ENCODE measurements around the gene CRYGS.
A peak's percentile ranks its signal among the peaks of the same experiment; 100 is the strongest.

CRYGS gene

DNA sequence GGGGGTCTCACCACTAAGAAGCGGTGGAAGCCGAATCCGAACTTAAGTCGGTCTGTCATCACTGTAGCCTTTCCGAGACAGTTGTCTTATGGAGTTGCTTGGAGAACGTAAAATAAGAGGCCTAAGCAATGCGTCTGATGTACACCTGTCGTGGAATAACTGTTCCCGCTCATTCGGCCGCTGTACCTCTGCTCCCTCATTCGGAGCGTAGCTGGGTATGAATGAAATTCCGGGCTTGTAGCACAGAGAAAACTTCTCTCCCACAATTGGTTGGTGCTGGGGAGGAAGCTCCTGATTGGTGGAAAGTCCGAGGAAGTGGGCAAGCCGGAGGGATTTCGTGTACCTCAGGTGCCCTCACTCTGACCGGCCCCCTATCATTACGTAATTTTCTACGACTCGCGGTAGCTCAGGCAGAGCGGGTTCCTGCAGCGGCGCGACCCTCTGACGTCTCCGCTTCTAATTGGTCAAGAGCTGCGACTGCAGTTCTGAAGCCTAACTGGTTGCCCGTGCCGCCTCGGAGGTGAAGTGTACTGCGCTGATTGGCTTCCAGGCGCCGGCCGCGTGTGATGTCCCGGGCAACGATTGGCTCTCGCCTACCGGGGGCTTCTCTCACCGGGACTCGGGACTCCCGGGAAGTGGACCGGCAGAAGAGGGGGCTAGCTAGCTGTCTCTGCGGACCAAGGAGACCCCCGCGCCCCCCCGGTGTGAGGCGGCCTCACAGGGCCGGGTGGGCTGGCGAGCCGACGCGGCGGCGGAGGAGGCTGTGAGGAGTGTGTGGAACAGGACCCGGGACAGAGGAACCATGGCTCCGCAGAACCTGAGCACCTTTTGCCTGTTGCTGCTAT is 26.1 kb upstream of the CRYGS start, which contains the start of gene DNAJB11 (continued):
- TF ChIP-seq ZNF660 (tag by site-specific recombination; IDR thresholded peaks at IDR 0.05) (peak; percentile 51), ZNF24 (tag by site-specific recombination; IDR thresholded peaks at IDR 0.05) (no peak), MYNN (tag by site-specific recombination; IDR thresholded peaks at IDR 0.05; ENCODE audit: borderline replicate concordance) (no peak), ZNF146 (tag by site-specific recombination; IDR thresholded peaks at IDR 0.05) (no peak), ZNF2 (tag by site-specific recombination; IDR thresholded peaks at IDR 0.05) (peak; percentile 33), ZNF544 (tag by site-specific recombination; IDR thresholded peaks at IDR 0.05) (no peak), ZNF830 (tag by site-specific recombination; IDR thresholded peaks at IDR 0.05; ENCODE audit: low read depth) (no peak), ZNF76 (tag by site-specific recombination; IDR thresholded peaks at IDR 0.05; ENCODE audit: borderline replicate concordance, low read depth) (0 out of 2 replicates have a peak, but pooled peaks have one; percentile 21), ZNF266 (tag by site-specific recombination; IDR thresholded peaks at IDR 0.05; ENCODE audit: low read depth) (no peak), SP7 (tag by site-specific recombination; IDR thresholded peaks at IDR 0.05) (0 out of 2 replicates have a peak, but pooled peaks have one; percentile 38), ZSCAN23 (tag by site-specific recombination; IDR thresholded peaks at IDR 0.05) (no peak), ZNF423 (tag by site-specific recombination; IDR thresholded peaks at IDR 0.05) (no peak), PRDM1 (tag by site-specific recombination; IDR thresholded peaks at IDR 0.05) (no peak), ZFP3 (tag by site-specific recombination; IDR thresholded peaks at IDR 0.05; ENCODE audit: low read depth) (no peak), HOXC10 (CRISPR knock-in tag; IDR thresholded peaks at IDR 0.05) (no peak), ZNF529 (tag by site-specific recombination; IDR thresholded peaks at IDR 0.05; ENCODE audit: insufficient replicate concordance) (no peak), ZNF654 (tag by site-specific recombination; IDR thresholded peaks at IDR 0.05; ENCODE audit: low read depth) (no peak), TRIM28 (IDR thresholded peaks at IDR 0.05; ENCODE audit: borderline replicate concordance, low read length) (no peak), ZNF140 (tag by site-specific recombination; IDR thresholded peaks at IDR 0.05) (no peak), ZNF341 (tag by site-specific recombination; IDR thresholded peaks at IDR 0.05; ENCODE audit: low read depth) (no peak), ZNF580 (tag by site-specific recombination; IDR thresholded peaks at IDR 0.05) (no peak), MEIS1 (CRISPR knock-in tag; IDR thresholded peaks at IDR 0.05; ENCODE audit: borderline replicate concordance) (no peak), ZNF223 (tag by site-specific recombination; IDR thresholded peaks at IDR 0.05) (no peak), OVOL3 (tag by site-specific recombination; IDR thresholded peaks at IDR 0.05) (no peak), ZNF473 (tag by site-specific recombination; IDR thresholded peaks at IDR 0.05) (no peak), INSM2 (tag by site-specific recombination; IDR thresholded peaks at IDR 0.05) (no peak), REST (tag by site-specific recombination; IDR thresholded peaks at IDR 0.05) (peak; percentile 35; the same call in 1 of the 2 replicates), ZNF311 (tag by site-specific recombination; IDR thresholded peaks at IDR 0.05; ENCODE audit: borderline replicate concordance) (no peak), ZNF558 (tag by site-specific recombination; IDR thresholded peaks at IDR 0.05) (no peak), ZNF704 (tag by site-specific recombination; IDR thresholded peaks at IDR 0.05) (no peak), ZNF548 (tag by site-specific recombination; IDR thresholded peaks at IDR 0.05) (no peak), REPIN1 (tag by site-specific recombination; IDR thresholded peaks at IDR 0.05; ENCODE audit: low read depth) (no peak), ZNF521 (tag by site-specific recombination; IDR thresholded peaks at IDR 0.05) (no peak), ZNF785 (tag by site-specific recombination; IDR thresholded peaks at IDR 0.05) (no peak), ZNF776 (tag by site-specific recombination; IDR thresholded peaks at IDR 0.05; ENCODE audit: borderline replicate concordance) (no peak)
